SHP77 (cell line): ENCODE data around the gene PREX1.
A peak's percentile ranks its signal among the peaks of the same experiment; 100 is the strongest.

ENCODE experiments used
- DNase-seq, 2 experiments: peaks; one replicate each; lab custom pipeline; 2025; lab: John Stamatoyannopoulos, UW

The PREX1 gene

DNA sequence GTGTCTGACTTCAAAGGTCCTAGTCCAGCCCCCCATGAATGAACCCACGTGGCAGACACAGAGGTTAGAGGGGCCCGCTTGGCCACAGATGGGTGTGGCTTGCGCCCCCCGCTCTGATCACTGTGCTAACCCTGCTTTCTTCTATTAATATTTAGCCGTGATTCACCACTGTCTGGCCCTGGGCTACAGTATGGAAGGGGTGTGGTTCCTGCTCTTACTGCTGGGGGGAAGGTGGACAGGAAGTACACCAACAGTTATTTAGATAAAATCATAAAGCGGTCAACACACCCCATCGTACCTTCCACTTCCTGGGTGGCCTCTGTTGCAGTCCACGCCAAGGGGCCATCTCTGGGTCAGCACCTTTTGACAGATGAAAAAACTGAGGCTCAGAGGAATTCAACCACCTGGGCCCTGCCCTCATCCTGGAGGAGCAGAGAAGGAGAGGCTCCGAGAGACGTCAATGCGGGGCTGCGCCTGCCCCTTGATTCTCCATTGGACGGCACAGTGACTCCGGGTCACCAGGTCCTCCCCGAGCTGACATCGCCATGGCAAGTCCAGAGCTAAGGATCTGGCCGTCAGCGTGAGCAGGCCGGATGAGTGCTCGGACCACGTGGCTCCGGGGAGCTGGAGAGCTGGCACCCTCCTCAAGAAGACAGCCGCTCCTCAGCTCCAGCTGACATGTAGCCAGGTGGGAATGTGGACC is 206.3 kb downstream of the PREX1 start:
- no peak for DNase-seq

GRCh38 chr20:48620507-48621375 is 207.1 kb downstream of the PREX1 start:
- peak; percentile 66 to 74 for DNase-seq

- DNase-seq, result no peak
These were observed 207.7 kb downstream of the PREX1 start for GRCh38 chr20:48620154-48620506.

- DNase-seq, result no peak
These were observed 208.4 kb downstream of the PREX1 start for GRCh38 chr20:48619126-48620101.

DNA sequence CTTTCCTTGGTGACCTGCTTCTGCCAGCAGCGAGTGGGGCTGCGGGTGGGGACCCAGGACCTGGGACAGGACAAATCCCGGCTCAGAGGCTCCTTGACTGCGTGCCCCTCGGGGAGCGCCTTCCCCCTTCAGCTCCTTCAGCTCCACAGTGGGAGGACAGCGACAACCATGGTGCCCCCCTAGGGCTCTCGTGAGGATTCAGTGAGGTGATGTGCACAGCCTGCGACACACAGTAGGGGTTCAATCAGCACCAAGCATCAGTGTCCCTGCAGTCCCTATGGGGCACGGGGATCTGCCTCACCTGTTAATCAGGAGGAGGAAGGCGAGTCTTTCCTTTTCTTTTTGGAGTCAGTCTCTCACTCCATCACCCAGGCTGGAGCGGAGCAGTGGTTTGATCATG is 209.2 kb downstream of the PREX1 start:
- no peak for DNase-seq

- DNase-seq, result no peak
These were observed 209.7 kb downstream of the PREX1 start for GRCh38 chr20:48618052-48618451.

DNA sequence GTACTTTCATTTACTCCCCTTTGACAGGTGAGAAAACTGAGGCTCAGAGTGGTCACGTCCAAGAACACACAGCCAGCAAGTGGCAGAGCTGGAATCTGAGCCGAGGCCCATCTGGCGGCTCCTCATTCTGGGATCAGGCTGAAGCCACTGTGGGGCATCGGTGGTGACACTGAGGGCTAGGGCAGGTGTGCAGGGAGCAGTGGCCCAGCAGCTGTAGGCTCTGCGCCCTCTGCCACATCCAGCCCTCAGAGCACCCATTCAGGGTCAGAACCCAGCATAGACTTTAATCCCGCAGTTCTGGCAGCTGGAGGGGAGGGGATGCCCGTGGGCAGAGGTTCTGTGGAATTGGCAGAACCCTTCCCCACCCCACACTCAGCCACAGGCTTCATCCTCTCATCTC is 210.3 kb downstream of the PREX1 start:
- DNase-seq, result no peak

DNA sequence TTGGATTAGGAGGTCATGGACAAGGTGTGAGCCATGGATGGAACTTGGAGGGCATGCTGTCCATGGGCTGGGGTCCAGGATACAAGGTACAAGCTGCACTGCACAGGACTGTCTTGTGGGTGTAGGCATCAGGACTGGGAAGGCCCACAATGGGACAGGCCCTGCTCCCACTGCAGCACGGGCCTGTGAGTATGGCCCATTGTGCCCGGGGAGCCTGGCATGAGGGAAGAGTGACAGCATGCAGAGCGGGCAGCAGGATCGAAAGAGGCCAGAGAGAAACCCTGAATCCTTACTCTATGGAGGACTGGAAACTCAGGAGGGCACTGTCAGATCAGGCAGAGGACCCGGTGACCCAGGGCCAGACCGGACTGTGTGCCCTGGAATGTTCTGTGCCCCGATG is 211.3 kb downstream of the PREX1 start:
- DNase-seq, result no peak

GRCh38 chr20:48615871-48616270 is 211.9 kb downstream of the PREX1 start:
- DNase-seq, result no peak

DNA sequence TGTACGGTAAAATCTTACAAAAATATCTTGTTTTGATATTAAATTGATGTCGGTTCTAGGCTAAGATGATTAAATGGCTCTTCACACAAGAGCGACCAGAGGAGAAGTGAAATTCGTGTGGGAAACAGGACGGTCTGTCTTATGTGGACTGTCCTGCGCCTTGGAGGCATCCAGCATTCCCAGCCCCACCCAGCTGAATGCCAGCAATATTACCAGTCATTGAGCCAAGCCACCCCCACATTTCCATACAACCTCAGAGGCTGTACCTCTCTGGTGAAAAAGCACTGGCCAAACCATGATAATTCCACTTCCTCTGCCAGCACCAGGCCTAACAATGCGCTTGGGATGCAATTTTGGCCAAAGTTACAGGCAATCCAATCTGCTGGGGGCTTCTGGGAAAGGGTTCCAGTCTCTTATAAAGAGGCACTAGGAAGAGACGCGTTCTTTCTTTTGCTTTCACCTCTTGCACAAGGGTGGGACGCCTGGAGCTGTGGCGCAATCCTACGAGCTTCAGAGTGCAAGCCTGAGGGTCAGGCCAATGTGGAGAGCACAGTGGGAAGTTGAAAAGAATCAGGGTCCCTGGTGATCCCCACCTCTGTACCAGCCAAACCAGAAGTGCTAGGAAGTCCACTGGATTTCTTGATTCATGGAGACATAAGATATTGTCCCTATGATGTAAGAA is 213.1 kb downstream of the PREX1 start:
- no peak for DNase-seq

GRCh38 chr20:48613926-48614325 is 213.9 kb downstream of the PREX1 start:
- no peak for DNase-seq

DNA sequence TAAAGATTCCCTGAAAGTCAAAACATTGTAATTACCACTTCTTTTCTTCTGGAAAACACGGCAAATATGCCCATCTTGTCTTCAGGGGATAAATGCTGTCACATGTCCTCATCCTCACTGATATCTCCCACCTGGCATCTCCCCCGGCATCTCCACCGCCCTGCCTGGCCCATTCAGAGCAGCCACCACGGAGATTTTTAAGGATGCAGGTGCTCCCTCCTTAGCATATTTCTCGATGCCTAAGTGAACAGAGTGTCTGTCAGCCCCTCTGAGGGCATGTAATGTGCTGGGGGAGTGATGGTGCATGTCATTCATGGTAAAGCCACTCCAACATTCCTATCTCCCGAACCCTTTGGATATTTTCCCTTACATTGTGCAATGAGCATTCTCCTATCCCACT is 215.5 kb downstream of the PREX1 start:
- no peak for DNase-seq

DNA sequence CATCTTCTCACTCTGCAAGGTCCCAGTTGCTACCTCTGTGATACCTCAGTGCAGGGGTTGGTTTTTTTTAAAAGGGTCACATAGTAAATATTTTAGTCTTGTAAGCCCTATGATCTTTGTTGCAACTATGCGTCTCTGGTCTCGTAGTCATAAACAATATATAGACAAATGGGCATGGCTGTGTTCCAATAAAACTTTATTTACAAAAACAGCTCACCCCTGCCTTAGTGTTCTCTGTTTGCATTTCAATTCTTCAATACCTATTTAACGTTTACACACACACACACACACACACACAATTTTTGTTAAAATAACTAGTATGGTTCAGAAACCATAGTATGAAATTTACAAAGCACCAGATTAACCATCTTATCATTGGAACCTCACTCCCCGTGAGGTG is 216.8 kb downstream of the PREX1 start:
- DNase-seq, result no peak

- DNase-seq, result no peak
These were observed 218.3 kb downstream of the PREX1 start for GRCh38 chr20:48609491-48609978.

DNA sequence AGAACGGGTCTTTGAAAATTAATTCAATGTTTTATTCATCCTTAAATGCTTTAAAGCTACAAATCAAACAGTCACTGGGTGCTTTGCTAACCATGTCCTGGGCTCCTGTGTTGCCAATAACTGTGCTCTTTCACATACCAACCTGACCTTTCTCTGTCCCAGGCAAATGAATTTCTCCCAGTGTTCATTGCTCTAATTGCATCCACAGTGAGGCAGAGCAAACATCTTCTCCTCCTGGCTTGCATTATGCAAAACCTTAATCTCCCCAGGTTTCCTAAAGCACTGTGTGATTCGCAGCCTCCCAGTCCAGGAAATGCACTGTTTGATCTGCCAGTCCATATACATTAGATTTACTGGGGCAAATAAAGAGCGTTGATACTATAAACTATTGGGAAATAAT is 219.0 kb downstream of the PREX1 start:
- DNase-seq, result no peak

DNA sequence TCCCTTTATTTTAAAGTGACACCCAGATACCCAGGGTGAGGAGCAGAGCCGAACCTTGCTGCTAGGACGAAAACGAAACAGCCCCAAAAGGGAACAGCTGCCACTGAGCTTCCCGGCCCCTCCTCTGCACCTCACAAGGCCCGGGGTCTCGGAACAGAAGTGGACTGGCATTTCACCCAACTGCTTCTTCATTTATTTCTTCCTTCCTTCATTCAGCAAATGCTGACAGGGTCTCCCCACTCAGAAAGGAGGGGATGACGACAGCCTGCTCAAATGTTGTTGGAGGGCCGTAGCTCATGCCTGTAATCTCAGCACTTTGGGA is 220.3 kb downstream of the PREX1 start:
- DNase-seq, result no peak

- peak in 1 of 2 experiments; percentile 26 for DNase-seq
These were observed 220.8 kb downstream of the PREX1 start for GRCh38 chr20:48606841-48607543.

DNA sequence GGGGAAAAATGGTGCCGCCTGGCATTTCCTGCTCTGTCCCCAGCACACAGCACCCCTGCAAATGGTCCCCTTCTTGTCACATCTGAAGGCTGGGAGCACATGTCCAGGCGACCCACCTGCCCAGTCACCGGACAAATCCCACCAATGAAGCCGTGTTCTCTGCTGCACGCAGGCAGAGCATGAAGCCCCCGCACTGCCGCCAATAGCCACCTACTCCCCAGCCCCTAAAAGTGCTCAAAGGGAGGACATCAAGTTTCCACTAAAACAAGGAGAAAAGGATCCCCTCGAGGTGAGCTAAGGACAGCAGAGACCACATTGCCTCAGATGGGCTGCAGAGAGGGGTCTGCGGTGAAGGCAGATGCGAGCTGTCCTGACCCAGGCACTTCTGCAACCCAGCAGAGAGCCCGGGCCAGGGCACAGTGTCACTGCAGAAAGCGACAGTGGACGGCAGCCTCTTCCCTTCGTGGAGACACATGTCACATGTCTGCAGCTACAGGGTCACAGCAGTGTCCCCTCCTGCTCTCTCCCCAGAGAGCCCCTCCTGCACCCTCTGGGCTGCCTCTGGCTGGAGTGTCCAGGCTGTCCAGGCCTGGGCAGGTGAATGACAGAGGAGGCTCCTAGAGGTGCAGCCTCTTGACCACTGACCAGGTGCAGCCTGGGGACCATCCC is 221.5 kb downstream of the PREX1 start:
- no peak for DNase-seq

DNA sequence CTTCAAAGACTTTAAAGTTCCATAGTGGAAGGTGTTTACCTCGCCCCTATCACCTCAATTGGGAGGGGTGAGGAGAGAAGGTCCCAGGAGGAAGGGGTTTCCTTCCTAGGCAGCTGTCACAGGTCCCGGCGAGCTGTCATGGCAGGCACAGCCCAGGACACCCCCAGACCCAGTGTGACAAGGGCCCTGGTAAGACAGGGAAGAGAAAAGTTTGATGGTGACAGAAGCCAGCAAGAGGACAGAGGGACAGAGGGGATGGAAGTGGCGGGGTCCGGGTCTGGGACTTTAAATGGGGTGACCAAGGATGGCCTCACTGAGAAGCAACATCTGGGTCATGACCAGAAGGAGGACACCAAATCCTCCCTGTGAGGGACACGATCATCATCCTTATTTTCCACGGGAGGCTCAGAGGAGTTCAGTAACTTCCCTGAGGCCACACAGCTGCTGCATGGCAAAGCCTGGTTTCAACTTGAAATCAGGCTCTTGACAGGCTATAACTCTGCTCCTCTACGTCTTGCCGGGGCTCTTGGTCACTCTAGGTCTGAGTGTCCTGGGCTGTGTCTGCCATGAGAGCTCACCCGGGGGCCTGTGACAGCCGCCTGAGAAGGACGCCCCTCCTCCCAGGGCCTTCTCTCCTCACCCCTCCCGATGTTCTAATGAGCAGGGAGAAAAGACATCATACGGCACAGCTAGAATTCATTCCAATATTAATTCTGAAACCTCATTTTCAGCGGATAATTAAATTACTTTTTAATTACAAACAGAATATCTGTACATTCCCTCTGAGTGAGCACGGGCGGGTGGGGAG is 222.2 kb downstream of the PREX1 start:
- DNase-seq, result no peak

GRCh38 chr20:48604936-48605335 is 222.9 kb downstream of the PREX1 start:
- no peak for DNase-seq
